ENCODE results near the gene TMA7.

The TMA7 gene

DNA sequence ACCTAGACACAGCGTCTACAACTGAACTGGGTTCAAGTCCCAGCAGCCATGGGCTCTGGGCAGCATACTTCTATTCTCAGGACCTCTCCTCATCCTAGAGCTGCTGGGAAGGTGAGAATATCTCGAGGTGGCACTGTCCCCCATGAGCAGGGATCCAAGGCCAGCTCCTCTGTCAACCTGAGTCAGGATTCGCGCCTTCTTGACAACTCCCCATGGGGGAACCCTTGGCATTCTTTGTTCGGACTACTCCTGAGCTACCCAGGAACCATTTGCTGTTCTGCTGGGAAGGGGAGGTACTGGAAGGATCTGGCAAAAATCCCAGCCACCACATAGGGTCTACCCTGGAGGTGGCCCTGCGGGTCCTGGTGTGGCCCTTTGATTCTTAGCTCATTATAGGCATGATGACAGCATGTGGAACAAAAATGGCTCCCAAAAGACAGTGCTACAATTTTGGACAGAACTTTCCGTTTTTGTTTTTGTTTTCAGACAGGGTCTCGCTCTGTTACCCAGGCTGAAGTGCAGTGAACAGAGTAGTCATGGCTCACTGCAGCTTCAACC is 32.4 kb upstream of the TMA7 start:
- in situ Hi-C loops (cut with HindIII; ENCODE audit: low sequenced_read_pairs), result loop anchor here (10.0 kb wide), 2 partner anchors 63 to 133 kb away; no protein-coding TSS in a partner anchor

DNA sequence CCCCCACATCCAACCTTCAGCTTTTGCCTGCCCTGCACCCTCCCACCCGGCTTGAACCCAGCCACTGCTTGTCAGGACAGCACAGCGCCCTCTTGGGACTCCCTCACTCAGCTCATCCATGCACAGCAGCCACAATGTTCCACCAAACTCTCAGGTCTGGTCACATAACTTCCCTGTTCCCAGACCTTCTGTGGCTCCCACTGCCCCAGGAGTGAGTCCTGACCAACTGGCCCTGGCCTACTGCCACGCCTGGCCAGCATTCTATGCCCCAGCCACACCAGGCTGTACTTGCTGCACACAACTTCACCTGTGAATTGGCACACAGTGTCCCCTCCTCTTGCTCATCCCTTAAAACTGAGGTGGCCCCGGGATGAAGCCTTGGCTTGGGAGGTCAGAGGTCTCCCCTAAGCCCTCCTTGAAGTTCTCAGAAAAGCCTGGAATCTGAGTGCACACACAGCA is 31.2 kb upstream of the TMA7 start:
- in situ Hi-C loops (cut with HindIII; ENCODE audit: low sequenced_read_pairs), result loop anchor here (10.0 kb wide), 2 partner anchors 64 to 134 kb away; no protein-coding TSS in a partner anchor

DNA sequence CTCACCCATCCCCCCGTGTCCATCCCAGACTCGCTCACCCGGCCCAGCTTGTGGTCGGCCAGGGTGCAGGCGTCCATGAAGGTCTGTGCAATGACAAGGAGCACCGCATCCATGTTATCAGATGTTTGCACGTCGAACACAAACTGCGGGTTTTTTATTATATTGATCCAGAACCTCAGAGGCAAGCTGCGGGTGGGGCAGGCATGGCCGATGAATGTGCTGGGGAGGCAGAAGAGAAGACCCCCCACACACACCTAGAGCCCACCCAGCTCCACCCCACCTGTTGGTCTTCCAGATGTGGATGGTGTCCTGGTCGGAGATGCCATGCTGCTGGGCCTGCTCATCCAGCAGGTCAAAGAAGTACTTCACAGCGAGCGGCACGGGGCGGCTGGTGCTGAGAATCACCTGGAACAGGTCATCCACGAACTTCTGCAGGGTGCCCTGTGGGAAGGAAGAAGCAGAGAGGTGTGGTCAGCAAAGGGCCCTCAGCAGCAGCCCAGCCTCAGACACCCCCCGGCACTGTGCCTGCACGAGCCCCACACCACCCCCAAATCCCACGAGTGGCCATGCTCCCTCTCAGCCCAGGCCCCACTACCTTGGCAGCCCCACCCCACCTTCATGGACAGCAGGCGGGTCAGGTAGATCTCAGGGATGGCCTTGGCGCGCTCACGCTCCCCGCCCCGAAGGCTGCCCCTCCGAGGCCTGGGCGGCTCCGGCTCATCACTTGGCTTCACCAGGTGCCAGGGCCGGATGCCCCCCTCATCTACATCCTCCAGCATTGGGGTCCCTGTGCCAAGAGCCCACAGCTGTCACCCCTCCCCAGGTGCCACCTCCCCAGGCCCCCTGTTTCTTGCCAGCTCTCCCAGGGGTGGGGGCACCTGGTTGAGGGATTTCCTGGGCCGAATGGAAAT is 30.5 kb upstream of the TMA7 start:
- in situ Hi-C loops (cut with HindIII; ENCODE audit: low sequenced_read_pairs), result loop anchor here (10.0 kb wide), 2 partner anchors 65 to 135 kb away; no protein-coding TSS in a partner anchor

DNA sequence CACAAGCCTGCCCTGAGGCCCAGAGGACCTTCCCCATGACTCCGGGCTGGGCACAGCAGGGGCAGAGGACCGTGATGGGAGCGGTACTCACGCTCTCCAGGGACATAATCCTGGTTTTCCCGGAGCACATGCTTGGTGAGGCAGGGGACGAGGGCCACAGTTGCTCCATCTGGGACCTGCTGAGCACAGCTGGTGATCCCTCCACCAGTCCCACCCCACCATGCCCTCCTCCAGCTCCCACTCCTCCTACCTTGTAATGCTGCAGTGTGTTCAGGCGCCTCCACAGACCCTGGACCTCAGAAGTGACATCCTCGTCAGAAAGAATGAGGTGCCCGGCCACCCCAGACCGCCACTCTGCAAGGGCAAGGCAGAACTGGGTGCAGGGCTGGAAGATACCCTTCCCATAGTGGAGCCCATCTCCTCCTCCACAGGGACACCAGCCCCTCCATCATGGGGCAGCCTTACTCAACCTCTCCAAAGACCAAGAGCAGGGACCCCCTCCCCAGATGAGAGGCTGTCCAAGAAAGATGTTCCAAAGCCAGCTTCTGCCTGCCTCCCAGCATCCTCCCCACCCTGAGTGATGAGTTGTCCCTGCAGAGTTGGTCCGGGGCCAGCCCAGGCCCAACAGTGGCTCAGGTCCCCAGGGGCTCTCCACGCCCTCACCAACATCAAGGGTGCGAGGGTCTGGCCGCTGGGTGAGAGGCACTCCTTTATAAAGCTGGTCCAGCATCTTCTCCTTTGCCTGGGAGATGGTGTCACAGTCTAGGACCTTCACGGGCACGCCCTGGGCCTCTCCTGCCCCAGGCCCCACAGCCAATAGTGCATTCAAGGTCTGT is 29.6 kb upstream of the TMA7 start:
- in situ Hi-C loops (cut with HindIII; ENCODE audit: low sequenced_read_pairs), result no loop called here

DNA sequence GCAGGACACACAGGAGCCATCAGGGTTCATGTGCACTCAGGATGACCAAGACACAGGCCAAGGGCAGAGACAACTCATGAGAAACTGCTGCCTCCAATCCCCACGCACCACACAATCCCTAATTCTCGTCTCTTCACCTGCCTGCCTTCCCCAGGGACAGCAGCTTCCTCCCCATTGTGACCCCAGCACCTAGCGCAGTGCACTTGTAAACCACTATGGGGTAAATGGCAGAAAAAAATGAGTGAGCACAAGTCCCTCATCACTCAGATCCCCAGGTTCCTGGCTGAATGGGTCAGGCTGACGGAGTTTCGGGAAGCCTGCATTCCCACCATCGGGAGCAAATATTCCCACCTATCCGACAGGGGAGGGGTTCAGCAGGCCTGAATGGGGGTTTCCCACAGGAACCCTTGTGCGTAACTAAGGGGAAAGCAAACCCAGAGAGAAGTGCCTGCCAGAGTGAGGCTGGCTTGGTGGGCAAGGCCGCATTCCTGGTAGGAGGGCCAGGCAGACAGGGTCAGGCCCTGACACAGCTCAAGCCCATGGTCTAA is 28.9 kb upstream of the TMA7 start:
- in situ Hi-C loops (cut with HindIII; ENCODE audit: low sequenced_read_pairs), result no loop called here

DNA sequence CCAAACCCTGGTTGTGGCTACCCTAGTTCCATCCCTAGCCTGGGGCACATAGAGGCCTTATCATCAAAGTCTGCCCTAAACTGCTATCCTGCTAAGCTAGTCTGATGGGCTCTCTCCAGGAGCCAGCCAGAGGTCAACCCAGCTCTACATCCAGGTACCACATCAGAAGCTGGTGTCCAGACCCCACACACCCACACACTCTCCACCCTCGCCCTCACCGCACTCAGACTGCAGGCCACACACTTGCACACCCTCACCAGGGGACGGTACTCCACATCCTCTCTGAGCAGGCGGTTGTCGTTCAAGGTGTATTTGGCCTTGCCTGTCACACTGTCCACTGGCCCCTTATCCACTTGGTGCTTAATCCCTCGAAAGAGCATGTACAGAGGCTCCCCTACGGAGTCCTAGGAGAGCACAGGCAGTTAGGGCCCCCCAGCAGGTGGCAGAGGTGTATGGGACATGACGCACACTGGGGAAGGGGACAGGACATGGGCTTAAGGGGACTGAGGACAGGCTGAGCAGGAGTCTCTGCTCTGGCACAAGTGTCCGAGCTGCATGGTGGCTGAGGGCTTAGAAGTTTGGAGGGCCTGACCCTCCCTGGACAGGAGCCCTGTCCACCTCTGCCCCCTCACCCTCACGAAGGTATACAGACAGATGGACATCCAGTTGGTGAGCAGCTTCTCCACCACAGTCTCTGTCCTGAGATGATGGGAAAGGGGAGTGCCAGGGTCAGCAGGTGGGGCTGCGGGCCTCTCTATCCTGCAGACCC is 28.3 kb upstream of the TMA7 start:
- in situ Hi-C loops (cut with HindIII; ENCODE audit: low sequenced_read_pairs), result no loop called here

DNA sequence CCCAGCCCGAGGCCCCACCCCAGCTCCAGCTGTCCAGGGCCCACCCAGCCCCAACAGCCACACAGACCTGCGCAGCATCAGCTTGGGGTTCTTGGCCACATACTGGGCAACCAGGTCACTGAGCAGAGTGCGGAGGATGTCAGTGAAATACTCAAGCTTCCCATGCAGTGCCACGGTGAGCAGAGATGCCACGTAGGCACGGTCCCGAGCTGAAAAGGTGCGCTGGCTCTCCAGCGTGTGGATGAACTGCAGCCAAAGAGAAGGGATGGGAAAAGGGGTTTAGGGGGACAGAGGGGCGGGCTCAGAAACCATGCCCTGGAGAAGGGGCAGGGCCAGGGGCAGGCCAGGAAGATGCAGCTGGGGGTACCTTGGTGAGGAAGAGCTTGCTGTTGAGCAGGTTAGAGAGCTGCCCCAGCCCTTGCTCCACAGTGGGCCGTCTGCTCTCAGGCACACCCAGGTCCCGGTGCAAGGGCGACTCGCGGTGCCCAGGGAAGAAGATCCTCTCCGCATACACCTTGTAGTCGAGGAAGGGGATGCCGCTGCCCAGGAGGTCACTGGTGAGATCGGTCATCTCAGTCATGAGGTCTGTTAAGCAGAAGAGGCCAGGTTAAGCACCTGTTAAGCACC is 27.6 kb upstream of the TMA7 start:
- in situ Hi-C loops (cut with HindIII; ENCODE audit: low sequenced_read_pairs), result no loop called here

DNA sequence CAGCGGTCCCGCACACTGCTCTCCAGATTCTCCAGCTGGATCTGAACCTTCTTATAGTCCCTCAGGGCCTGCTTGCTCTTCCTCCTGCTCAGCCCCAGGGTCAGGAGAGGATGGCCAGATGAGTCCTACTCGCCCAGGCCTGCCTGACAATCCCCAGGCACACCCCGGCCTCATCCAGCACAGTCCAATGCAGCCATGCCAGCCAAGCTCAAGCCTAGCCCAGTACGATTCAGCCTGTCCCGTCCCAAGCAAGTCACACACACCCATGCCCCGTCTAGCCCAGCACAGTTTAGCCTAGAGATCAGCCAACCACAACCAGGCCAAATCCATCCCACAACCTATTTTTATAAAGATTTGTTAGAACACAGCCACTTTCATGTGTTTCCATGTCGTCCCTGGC is 27.0 kb upstream of the TMA7 start:
- in situ Hi-C loops (cut with HindIII; ENCODE audit: low sequenced_read_pairs), result no loop called here

DNA sequence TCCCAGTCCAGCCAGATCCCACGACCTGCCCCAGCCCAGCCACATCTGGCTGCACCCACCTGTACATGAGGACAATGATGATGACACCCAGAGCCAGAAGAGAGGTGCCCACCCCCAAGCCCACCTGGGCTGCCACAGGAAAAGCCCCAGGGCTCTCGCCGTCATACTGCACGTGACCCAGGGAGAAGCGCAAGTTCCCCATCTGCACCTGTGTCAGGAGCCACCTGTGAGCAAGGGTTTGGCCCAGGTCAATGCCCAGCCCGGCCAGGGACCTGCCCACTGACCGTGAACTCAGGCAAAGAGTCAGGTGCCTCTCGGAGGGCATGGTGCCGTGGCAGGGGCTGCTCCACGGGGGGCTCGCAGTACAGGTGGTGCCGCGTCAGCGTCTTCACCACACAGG is 26.4 kb upstream of the TMA7 start:
- in situ Hi-C loops (cut with HindIII; ENCODE audit: low sequenced_read_pairs), result no loop called here

DNA sequence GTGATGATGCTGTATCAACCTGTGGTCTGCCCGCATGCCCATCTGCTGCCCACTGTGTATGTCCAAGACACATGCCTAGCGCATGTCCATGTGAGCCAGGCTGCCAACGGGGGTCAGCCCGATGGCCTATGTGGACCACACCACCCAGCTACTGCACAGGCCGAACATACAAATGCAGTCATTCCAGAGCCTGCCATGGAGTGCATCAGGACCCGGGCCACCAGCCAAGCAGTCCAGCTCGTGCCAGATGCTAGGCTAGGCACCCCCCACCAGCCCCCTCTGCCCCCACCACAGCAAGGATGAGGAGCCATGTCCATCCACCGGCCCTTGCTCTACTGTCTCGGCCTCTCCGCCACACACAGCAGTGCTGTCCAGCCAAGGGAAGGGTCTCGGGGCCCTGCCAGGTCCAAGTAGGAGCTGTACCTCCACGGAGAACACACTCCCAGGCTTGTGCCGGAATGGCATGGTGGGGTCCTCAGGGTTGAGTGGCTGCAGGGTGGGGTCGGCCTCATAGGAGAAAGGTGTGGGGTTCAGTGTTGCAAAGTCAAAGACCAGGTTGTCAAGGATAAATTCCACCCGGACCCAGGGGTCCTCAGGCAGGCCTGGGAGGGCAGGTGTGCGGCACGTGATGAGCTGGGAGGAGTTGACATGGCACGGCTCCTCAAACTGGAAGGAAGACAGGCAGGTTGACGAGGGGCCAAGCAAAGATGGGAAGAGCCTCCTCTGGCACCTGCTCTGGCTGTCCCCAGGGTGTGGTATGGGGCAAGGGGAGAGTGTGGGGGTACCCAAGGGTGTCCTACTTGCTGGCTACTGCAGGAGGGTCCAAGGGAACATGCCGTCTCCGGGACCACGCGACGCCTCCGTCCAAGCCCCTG is 25.4 kb upstream of the TMA7 start:
- in situ Hi-C loops (cut with HindIII; ENCODE audit: low sequenced_read_pairs), result no loop called here

DNA sequence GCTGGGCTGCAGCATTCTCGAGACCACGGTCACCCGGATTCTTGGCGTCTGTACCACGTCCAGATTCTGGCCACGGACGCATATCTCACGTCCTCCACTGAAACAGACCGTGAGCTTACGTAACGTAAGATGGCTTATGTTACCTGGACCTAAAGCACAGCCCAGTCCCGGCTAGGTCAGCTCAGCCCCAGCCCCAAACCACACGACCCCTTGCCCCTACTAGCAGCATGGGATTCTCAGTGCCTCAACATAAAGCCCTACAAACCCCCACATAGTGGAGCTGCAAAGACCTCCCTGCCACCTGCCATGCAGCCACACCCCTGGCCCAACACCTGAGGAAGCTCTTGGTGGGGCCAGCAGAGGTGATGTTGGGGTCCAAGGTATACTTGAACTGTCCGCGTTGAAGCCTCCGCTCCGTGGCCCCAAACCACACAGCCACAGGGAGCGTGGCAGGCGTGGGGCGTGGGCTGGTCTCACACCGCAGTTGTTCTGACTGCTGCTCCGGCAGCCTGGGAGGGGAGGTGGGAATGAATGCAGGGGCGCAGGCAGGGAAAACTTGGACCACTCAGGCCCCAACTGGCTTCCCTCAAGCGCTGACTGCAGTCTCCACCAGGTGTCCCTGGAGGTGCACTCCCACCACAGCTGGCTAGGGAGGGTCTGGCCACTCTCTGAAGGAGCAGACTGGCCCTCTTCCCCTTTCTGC is 24.7 kb upstream of the TMA7 start:
- in situ Hi-C loops (cut with HindIII; ENCODE audit: low sequenced_read_pairs), result no loop called here

DNA sequence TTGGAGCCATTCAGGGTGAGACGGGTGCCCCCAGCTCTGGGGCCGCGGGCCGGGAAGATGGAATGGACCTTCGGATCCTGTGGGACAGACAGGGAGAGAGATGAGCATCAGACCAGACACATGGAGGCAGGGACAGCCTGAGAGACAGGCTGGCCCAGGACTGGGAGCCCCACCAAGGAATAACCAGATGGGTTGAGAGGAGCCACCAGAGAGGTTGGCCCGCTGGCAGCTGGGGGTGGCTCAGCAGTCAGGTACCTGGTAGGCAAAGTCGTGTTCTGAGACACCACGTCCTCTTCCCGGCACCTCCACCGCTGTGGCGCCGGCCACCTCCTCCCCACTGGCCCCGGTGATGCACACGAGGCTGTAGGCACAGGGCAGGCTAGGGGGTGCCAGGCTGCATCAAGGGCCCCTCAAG is 24.0 kb upstream of the TMA7 start:
- in situ Hi-C loops (cut with HindIII; ENCODE audit: low sequenced_read_pairs), result no loop called here

DNA sequence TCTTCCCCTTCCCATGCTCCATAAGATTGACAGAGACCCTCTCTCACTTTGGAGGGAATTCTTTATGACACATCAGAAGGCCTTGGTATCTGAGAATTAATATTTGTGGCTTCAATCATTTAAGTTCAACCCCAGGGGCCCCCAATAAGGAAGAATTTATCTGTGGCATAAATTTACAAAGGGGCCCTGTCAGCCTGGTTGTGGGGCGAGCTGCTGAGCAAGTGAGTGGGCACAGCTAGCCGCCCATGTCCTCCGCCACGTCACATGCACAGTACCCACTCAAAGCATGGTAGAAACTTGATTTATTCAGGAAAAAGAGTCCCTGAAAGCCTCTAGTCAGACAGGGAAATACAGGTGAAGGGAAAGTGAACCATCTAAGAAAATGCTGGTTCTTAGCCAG is 23.5 kb upstream of the TMA7 start:
- in situ Hi-C loops (cut with HindIII; ENCODE audit: low sequenced_read_pairs), result no loop called here

DNA sequence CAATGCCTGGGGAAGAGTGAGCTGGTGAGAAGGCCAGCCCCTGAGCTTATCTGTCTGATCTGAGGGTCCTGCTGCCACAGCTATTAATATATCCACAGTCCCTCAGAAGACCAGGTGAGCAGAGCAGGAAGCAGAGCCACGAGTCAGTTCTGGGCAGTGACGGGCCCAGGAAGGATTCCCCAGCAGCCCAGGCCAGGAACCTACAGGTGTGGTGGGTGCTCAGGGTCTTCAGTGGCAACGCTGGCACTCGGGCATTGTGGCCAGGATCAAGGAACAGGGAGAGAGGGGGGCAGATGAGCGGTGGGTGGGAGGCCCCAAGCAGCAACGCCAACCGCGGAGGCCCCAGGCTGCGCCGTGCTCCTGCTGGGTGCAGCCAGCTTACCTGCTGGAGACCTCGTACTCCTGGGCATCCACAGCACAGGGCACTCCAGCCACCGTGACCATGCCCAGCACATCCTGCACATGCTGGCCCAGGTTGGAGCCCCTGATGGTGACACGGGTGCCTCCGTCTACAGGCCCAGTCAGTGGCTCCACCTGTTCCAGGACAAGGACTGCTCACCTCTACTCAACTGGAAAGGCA is 22.4 kb upstream of the TMA7 start:
- in situ Hi-C loops (cut with HindIII; ENCODE audit: low sequenced_read_pairs), result no loop called here

DNA sequence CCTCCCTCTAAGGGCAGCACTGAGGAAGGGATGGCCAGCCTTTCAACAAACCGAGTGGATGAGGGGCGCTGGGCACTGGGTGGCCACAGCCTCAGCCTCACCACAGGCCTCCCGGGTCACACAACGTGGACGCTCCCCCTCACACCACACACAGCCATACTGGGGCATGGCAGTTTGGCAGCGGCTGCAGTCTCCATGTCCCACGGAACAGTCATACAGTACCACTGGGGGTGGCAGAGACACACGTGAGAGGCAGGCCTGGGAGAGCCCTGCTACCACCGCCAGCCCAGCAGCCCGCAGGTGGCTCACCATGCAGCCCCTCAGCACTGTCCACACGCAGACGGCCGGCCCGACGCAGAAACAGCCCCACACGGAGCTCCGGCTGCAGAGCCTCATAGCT is 21.9 kb upstream of the TMA7 start:
- in situ Hi-C loops (cut with HindIII; ENCODE audit: low sequenced_read_pairs), result no loop called here

DNA sequence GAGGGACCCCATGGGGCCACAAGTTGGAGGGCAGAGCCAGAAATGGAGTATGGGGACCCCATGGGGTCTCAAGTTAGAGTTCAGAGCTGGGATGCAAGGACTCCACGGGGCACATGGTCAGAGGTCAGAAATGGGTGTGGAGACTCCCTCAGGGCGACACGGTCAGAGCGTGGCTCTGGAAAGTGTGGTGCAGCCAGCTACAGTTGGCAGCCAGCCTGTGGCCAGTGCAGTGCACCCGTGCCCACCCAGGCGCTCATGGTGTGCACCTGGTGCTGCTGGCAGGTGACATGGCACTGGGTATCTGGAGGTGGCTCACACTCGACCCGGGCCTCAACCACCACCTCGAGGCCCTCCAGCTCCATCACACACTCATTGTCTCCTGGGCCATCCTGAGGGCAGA is 21.4 kb upstream of the TMA7 start:
- in situ Hi-C loops (cut with HindIII; ENCODE audit: low sequenced_read_pairs), result no loop called here

DNA sequence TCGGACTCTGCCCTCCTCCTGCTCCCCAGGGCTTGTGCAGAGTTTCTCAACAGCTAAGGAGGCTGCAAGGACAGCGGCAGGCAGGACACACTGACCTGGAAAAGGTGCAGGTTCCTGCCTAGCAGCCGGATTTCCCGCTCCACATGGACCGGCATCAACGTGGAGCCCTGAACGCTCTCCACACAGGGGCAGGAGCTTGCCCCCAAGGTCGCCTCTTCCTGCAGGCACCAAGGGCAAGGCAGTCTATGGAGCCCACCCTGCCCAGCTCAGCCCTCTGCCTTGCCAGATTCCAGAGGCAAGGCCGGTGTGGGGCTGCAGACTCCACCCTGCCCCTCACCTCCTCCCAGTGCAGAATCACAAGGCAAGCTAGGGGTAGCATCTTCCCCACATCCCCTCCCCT is 20.9 kb upstream of the TMA7 start:
- in situ Hi-C loops (cut with HindIII; ENCODE audit: low sequenced_read_pairs), result no loop called here

DNA sequence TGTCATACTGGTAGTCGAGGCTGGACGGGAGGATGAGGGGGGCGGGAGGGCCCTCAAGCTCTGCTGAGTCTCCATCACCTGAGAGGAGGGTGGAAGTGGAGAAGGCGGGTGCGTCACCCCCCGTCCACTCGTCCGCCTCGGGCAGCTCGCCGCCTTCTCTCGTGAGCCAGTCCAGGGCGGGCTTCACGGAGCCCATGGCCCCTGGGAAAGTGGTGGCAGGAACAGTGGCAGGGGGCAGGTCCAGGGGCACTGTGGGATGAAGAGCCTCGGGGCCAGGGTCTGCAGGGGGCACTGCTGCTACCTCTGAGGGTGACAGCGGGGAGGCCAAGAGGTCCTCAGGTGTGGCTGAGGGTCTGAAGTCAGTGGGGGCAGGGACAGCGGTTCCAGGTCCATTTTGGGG is 20.5 kb upstream of the TMA7 start:
- in situ Hi-C loops (cut with HindIII; ENCODE audit: low sequenced_read_pairs), result no loop called here

All from DLD1 (cell line).